Measurements from ENCODE around the gene ZNF750.

The ZNF750 gene

DNA sequence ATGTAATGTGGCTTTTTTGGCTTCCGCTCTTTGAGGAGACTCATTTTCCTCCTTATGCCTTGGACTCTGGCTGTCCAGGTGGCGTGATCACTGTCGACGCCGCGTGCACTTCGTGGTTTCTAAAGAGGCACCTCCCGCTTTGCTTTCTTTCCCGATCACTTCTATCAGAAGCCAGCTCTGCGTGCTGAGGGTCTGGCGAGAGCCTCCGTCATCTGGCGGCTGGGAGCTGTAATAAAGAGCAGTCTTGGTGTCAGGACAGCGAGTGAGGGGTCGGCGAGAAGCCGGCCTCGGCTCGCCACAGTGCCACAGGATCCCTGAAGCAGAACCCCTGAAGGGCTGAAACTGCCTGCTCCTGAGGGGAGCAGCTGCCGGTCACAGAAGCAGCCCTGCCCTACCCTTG, 7.4 kb downstream of the ZNF750 start:
- no peak overlapping the region for H3K27ac ChIP-seq (ENCODE audit: low read length)
- no peak for DNase-seq
- no peaks in the 10 kb centered on the region for H3K27me3 ChIP-seq (replicated peaks; ENCODE audit: insufficient read depth, low read length)
- H3K36me3 ChIP-seq (replicated peaks; ENCODE audit: insufficient read depth, low read length) = no peaks in the 10 kb centered on the region
- no peaks in the 10 kb centered on the region for H4K20me1 ChIP-seq (ENCODE audit: insufficient read depth, low read length)
- H3K4me2 ChIP-seq (ENCODE audit: low read depth, low read length) = no peak overlapping the region
- TF ChIP-seq, protein P1, sequence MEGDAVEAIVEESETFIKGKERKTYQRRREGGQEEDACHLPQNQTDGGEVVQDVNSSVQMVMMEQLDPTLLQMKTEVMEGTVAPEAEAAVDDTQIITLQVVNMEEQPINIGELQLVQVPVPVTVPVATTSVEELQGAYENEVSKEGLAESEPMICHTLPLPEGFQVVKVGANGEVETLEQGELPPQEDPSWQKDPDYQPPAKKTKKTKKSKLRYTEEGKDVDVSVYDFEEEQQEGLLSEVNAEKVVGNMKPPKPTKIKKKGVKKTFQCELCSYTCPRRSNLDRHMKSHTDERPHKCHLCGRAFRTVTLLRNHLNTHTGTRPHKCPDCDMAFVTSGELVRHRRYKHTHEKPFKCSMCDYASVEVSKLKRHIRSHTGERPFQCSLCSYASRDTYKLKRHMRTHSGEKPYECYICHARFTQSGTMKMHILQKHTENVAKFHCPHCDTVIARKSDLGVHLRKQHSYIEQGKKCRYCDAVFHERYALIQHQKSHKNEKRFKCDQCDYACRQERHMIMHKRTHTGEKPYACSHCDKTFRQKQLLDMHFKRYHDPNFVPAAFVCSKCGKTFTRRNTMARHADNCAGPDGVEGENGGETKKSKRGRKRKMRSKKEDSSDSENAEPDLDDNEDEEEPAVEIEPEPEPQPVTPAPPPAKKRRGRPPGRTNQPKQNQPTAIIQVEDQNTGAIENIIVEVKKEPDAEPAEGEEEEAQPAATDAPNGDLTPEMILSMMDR (IDR thresholded peaks at IDR 0.05; ENCODE audit: low read length) = no peak
- TF ChIP-seq EZH2phosphoT487 (IDR thresholded peaks at IDR 0.05; ENCODE audit: low read length) (no peak), EZH2 (optimal IDR thresholded peaks at IDR 0.05; ENCODE audit: low read depth, low read length) (no peak)
- H3K79me2 ChIP-seq (ENCODE audit: low read length) = no peaks in the 10 kb centered on the region
- no peak overlapping the region for H2AFZ ChIP-seq (ENCODE audit: low read length)
- no peak overlapping the region for H3K4me3 ChIP-seq (ENCODE audit: low read length)
- H3K9me3 ChIP-seq (replicated peaks; ENCODE audit: insufficient read depth, low read length) = no peaks in the 10 kb centered on the region
- H3K9ac ChIP-seq (ENCODE audit: low read length) = no peak overlapping the region
- no peaks in the 10 kb centered on the region for H3K4me1 ChIP-seq (ENCODE audit: low read length)
- H3F3A ChIP-seq (ENCODE audit: insufficient read depth, low read length) = no peaks in the 10 kb centered on the region
- H3K9me2 ChIP-seq (replicated peaks; ENCODE audit: insufficient read depth, low read length) = no peaks in the 10 kb centered on the region

- Histone ChIP-seq H2AFZ (ENCODE audit: low read length) (no peak overlapping the region), H3K4me3 (ENCODE audit: low read length) (no peak overlapping the region), H3K9ac (ENCODE audit: low read length) (no peak overlapping the region), H3K79me2 (ENCODE audit: low read length) (no peaks in the 10 kb centered on the region), H4K20me1 (ENCODE audit: insufficient read depth, low read length) (no peaks in the 10 kb centered on the region), H3K27ac (ENCODE audit: low read length) (no peak overlapping the region), H3K9me3 (replicated peaks; ENCODE audit: insufficient read depth, low read length) (no peaks in the 10 kb centered on the region), H3F3A (ENCODE audit: insufficient read depth, low read length) (no peaks in the 10 kb centered on the region), H3K27me3 (replicated peaks; ENCODE audit: insufficient read depth, low read length) (no peaks in the 10 kb centered on the region), H3K9me2 (replicated peaks; ENCODE audit: insufficient read depth, low read length) (no peaks in the 10 kb centered on the region), H3K4me1 (ENCODE audit: low read length) (no peaks in the 10 kb centered on the region), H3K4me2 (ENCODE audit: low read depth, low read length) (no peak overlapping the region), H3K36me3 (replicated peaks; ENCODE audit: insufficient read depth, low read length) (no peaks in the 10 kb centered on the region)
- no peak for DNase-seq
- TF ChIP-seq EZH2 (optimal IDR thresholded peaks at IDR 0.05; ENCODE audit: low read depth, low read length) = no peak
- TF ChIP-seq EZH2phosphoT487 (IDR thresholded peaks at IDR 0.05; ENCODE audit: low read length) = no peak
- TF ChIP-seq, protein P1 (IDR thresholded peaks at IDR 0.05; ENCODE audit: low read length) = no peak
Measured at GRCh38 chr17:82831818-82832200, 8.0 kb downstream of the ZNF750 start.

- Histone ChIP-seq H4K20me1 (ENCODE audit: insufficient read depth, low read length) (no peaks in the 10 kb centered on the region), H3K27me3 (replicated peaks; ENCODE audit: insufficient read depth, low read length) (no peaks in the 10 kb centered on the region), H3K9me3 (replicated peaks; ENCODE audit: insufficient read depth, low read length) (no peaks in the 10 kb centered on the region), H3K79me2 (ENCODE audit: low read length) (no peaks in the 10 kb centered on the region), H3K4me1 (ENCODE audit: low read length) (no peaks in the 10 kb centered on the region), H3K9me2 (replicated peaks; ENCODE audit: insufficient read depth, low read length) (no peaks in the 10 kb centered on the region), H3K4me3 (ENCODE audit: low read length) (no peak overlapping the region), H3K9ac (ENCODE audit: low read length) (no peak overlapping the region), H3F3A (ENCODE audit: insufficient read depth, low read length) (no peaks in the 10 kb centered on the region), H3K4me2 (ENCODE audit: low read depth, low read length) (no peak overlapping the region), H3K27ac (ENCODE audit: low read length) (no peak overlapping the region), H3K36me3 (replicated peaks; ENCODE audit: insufficient read depth, low read length) (no peaks in the 10 kb centered on the region), H2AFZ (ENCODE audit: low read length) (no peak overlapping the region)
- TF ChIP-seq EZH2phosphoT487 (IDR thresholded peaks at IDR 0.05; ENCODE audit: low read length) (no peak), EZH2 (optimal IDR thresholded peaks at IDR 0.05; ENCODE audit: low read depth, low read length) (no peak)
- TF ChIP-seq, protein P1 (IDR thresholded peaks at IDR 0.05; ENCODE audit: low read length) = no peak
- DNase-seq = no peak
Measured at GRCh38 chr17:82831041-82831817, 8.6 kb downstream of the ZNF750 start.

Measured in MM.1S (cell line).